SK-N-DZ (cell line): ENCODE measurements around the gene PGP.

Experiments used
- DNase-seq: peaks from one replicate; pipeline ENCODE4 v3.0.0-alpha.2; 2015; ENCODE audit warnings: low spot score

Gene PGP

DNA sequence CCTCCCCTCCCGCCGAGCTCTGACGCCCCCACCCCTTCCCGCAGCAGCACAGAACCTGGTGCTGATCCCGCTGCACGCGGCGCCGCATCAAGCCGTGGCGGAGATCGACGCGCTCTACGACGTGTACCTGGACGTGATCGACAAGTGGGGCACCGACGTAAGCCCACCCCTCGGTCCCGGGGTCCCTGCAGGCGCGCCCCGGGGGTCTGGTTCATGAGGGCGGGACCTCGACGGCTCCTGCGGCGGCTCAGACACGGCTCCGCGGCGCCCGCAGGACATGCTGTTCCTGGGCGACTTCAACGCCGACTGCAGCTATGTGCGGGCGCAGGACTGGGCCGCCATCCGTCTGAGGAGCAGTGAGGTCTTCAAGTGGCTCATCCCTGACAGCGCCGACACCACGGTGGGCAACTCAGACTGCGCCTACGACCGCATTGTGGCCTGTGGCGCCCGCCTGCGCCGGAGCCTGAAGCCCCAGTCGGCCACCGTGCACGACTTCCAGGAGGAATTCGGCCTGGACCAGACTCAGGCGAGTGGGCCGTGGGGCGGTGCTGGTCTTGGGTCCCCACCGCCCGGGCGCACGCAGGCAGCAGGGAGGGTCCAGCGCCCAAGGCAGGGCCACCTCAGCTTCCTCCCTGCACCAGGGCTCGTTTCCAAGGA lies 23.0 kb upstream of the PGP start:
- no peak for DNase-seq

DNA sequence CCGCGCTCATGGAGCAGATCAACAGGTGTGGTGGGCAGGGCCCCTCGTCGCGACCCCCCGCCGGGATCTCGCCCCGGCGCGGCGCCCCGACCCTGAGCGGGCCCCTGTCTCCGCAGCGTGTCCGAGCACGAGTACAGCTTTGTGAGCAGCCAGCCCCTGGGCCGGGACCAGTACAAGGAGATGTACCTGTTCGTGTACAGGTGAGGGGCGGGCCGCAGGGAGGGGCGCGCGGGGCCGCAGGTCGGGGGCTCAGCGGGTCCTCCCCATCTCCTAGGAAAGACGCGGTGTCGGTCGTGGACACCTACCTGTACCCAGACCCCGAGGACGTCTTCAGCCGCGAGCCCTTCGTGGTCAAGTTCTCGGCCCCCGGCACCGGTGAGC lies 22.5 kb upstream of the PGP start:
- no peak for DNase-seq

DNA sequence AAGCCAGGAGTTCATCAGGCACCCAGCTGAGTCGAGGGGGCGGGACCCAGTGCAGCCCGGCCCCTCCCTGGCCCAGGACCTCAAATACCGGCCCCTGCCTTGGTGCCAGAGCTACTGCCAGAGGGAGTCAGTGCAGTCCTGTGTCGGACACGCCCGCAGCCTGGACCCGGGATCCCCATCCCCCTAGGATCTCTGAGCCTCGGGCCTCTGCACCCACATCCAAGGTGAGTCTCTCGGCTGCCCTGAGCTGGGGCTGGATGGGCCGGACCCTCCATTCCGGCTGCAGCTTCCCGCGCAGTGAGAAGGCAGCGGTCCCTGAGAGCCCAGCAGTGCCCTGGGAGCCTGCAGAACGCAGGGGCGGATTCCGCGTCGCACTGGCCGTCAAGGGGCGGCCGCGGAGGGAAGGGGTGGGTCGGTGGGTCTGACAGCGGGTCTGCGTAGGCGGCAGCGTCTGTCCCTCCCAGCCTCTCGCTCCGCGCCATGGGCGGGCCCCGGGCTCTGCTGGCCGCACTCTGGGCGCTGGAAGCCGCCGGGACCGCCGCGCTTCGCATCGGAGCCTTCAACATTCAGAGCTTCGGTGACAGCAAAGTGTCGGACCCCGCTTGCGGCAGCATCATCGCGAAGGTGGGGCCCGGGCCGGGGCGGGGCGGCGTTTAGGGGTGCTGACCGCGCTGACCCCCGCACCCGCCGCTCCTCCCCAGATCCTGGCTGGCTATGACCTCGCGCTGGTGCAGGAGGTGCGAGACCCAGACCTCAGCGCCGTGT lies 21.9 kb upstream of the PGP start, which contains the start of gene DNASE1L2:
DNASE1L2 (plus strand) TSS at position 108 of the 765 bp plus-strand sequence; CDS start at position 481, 373 bp downstream.
- no peak for DNase-seq

DNA sequence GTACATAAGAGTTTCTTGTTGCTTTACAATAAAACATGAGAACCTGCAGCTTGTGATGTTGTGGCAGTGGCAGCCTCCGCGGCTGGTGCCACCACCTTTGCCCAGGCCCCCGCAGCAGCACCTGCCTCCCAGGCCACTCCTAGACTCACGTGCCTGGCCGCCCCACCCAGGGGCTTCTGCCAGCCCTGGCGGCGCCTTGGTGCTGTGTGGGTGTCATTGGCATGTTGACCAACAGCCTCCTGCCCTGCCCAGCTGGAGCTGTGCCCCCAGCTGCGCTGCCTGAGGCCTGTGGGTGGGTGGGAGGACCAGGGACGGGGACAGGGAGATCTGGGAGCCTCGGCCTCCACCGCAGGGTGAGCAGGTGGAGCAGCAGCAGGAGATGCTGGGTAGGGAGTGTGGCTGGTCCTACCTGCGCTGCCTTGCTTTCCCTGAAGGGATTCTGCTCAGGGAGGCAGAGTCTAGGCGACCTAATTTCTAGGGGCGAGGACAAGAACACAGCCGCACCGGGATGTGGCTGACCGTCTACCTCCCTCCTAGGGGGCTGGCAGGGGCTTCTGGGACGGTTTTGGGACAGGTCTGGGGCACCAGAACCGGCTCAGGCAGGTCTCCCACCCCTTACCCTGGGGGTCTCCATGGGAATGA lies 21.2 kb upstream of the PGP start:
- no peak for DNase-seq

DNA sequence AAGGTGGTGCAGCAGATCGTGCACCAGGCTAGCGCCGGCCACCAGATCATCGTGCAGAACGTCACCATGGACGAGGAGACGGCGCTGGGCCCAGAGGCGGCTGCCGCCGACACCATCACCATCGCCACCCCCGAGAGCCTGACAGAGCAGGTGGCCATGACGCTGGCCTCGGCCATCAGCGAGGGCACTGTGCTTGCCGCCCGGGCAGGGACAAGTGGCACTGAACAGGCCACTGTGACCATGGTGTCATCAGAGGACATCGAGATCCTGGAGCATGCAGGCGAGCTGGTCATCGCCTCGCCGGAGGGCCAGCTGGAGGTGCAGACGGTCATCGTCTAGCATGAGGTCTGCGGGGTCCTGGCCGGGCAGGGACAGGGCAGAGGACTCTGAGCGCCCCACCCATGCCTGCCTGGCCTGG lies 20.6 kb upstream of the PGP start:
- no peak for DNase-seq

DNA sequence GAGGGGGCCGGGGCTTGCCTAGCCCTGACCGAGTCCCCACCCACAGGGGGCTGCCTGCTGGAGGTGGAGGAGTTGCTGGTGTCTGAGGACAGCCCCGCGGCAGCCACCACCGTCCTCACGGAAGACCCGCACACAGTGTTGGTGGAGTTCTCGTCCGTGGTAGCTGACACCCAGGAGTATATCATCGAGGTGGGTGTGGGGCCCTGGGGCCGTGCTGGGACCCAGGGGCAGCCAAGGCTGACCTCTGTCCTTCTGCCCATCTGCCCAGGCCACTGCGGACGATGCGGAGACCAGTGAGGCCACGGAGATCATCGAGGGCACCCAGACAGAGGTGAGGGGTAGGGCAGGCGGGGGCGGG lies 20.2 kb upstream of the PGP start:
- DNase-seq: no peak

DNA sequence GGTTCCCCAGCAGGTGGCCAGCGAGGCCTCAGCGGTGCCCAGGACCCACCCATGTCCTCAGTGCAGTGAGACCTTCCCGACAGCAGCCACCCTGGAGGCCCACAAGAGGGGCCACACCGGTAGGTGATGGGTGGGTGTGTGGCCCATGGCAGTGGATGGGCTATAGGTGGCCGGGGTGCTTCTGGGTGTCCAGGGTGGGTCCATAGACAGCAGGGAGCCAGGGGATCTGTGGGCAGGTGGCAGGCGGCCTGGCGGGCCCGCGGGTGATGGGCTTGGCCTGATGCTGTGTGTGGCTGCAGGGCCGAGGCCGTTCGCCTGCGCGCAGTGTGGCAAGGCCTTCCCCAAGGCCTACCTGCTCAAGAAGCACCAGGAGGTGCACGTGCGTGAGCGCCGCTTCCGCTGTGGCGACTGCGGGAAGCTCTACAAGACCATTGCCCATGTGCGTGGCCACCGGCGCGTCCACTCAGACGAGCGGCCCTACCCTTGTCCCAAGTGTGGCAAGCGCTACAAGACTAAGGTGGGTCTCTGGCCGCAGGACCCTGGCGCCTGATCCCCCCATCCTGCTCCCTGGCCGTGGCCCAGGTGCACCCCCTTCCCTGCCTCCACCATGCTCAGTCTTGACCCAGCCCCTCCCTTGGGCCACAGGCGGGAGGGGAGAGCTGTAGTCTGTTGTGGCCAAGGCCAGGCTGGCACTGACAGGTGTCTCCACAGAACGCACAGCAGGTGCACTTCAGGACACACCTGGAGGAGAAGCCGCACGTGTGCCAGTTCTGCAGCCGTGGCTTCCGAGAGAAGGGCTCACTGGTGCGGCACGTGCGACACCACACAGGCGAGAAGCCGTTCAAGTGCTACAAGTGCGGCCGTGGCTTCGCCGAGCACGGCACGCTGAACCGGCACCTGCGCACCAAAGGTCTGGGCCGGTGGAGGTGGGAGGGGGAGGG lies 19.5 kb upstream of the PGP start:
- no peak for DNase-seq

DNA sequence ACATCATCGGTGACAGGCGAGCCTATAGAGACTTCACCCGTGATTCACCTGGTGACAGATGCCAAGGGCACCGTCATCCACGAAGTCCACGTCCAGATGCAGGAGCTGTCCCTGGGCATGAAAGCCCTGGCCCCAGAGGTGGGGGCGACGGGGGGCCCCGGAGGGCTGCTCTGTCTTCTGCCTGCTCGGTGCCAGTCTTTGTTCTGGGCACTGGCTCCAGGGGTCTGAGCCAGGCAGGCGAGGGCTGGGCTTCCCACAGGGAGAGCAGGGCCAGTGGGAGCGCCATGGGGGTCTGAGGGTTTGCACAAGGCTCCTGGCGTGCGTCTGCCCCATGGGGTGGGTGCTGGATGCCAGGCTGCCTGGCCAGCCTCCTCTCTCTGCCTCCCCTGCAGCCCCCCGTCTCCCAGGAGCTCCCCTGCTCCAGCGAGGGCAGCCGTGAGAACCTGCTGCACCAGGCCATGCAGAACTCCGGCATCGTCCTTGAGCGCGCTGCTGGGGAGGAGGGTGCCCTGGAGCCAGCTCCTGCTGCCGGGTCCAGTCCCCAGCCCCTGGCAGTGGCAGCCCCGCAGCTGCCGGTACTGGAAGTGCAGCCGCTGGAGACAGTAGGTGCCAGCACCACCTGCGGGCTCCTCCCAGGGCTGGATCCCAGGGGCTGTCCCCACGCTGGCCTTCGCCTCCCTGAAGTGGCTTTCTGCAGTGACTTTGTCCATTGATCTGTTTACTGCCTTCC lies 18.6 kb upstream of the PGP start:
- DNase-seq: no peak

DNA sequence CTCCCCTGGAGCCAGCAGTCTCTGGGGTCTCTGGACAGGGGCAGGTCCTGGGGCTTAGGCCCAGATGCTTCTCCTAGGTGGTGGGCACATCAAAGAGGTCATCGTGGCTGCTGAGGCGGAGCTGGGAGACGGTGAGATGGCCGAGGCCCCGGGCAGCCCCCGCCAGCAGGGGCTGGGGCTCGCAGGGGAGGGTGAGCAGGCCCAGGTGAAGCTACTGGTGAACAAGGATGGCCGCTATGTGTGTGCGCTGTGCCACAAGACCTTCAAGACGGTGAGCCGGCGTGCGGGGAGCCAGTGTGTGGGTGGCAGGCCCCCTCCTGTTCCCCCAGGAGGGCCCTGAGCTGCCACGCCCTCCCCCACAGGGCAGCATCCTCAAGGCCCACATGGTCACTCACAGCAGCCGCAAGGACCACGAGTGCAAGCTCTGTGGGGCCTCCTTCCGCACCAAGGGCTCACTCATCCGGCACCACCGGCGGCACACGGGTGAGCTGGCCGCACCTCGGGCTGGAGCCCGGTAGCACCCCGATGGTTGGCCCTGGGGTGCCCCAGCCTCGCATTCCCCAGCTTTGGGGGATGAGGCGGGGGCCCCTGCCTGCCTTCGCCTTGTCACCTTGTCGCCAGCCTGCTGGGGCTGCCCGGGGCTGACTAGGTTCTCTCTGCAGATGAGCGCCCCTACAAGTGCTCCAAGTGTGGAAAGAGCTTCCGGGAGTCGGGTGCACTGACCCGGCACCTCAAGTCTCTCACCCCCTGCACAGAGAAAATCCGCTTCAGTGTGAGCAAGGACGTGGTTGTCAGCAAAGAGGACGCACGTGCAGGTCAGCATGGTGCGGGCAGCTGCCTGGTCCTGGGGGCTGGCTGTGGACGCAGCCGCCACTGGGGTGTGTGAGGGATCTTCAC lies 17.7 kb upstream of the PGP start:
- no peak for DNase-seq

DNA sequence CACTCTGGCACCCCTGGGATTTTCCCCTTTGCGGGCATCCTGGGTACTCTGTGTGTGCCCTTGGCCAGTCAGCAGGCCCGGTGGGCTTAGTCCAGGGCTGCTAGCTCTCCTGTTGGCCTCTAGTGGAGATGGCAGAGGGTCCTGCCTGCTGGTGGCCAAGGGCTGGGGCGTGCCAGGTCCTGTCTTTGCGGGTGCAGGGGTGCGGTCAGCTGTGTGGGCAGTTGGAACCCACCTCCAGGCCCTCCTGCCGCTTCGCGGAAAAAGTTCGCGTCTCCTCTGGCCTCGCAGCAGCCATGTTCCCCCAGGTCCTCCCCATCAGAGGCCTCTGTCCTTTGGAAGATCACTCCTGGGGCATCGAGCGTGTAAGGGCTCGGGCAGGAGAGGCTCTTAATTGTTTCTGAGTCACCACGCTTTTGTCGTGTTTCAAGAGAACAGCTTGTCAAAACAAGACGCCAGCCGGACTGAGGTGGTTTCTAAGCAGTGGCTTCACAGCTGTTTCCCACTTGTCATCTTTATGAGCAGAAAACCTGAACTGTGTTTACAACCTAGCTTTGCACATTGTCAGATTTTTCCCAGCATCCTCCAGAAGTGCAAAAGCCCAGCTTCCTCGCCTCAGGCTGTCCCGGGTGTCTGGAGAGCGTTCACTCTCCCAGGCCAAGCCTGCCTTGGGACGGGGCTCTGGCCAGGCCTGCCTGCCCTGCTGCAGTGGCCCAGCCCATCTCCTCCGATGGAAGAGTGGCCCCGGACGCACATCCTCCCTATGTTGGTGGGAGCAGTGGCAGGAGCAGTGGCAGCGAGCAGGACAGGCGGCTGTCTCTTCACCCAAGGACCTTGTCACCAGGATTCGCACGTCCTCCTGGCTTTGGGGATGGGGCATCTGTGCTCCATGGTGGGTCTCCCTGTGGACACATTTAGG lies 16.6 kb upstream of the PGP start:
- no peak for DNase-seq

DNA sequence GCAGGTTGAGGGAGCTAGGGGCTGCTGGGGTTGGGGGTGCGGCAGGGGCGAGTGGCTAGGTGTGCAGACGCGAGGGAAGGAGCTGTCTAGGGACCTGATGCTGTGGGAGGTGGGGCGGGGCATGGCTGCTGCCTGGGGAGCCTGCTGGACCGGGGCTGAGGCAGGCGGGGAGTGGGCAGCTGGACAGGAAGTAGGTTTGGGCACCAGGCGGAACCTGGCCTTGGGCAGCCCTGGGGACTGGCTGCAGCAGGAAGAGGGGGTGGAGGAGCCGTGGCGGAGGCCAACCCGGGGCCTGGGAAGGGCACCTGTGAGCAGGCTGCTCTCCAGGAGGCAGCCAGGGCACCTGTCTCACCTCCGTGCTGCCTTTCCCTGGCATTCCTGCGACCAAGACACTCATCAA lies 15.7 kb upstream of the PGP start:
- DNase-seq: no peak

DNA sequence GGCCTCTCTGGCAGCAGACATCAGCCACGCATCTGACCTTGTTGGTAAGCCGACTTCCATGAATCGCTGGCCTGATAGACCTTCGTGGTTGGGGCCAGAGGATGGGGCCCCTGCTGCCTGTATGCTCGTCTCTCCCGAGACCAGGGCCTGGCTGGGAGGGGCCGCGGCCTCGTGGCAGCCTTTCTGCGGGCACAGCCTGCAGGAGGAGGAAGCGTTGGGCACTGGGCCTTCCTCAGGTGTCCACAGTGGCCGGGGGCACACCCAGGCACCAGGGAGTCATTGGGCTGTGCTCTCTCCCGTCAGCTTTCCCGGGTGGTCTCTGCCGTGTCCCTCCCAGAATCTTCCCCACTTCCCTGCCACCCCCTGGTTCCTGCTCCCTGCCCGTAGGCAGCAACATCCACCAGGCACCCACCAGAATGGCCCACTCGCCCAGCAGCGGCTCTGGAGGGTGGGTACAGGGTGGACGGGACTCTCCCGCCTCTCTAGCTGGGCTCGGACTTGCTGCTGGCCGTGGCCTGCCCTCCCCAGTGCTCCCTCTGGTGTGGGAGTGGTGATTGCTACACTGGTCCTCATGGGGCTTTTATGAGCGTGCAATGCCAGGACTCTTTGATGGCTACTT lies 15.1 kb upstream of the PGP start:
- no peak for DNase-seq

DNA sequence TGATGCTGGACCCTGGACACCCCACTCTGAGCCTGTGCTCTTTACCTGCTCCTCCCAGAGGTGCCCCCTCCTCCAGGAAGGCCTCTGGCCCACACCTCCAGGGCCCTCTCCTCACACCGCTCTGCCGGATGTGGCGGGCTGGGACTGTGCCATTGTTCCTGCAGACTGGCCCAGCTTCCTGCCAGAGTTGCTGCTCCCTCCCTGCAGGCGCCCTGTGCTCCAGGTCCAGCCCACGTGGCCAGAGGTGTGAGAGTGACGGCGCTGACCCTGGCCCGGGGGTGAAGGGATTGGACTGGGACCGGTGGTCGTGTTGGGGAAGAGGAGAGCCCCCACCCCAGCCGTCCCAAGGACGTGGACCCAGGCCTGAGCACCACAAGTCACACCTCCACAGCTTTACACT lies 14.5 kb upstream of the PGP start:
- DNase-seq: no peak

DNA sequence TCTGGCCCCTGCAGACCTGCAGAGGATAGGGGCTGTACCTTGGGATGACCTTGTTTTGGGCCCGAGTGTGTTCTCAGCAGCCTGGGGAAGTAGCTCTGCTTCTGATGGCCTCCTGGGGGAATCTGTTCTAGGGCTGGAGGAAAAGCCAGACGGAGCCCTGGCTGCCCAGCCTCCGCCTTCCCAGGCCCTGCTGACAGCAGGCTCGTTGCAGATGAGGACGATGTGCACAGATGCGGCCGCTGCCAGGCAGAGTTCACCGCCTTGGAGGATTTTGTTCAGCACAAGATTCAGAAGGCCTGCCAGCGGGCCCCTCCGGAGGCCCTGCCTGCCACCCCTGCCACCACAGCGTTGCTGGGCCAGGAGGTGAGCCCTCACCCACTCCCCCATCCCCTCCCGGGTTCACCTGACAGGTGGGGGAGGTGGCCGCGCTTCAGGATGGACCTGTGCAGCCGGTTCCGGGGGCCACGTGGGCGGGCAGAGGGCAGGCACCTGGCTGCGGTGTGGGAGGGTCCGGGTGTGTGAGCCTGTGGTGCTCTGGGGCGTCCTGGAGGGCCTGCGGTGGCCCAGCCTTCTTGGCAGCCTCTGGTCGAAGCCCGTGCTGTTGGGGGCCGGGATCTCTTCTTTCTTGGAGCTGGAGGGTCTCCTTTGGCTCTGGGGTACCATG lies 13.7 kb upstream of the PGP start:
- DNase-seq: no peak

DNA sequence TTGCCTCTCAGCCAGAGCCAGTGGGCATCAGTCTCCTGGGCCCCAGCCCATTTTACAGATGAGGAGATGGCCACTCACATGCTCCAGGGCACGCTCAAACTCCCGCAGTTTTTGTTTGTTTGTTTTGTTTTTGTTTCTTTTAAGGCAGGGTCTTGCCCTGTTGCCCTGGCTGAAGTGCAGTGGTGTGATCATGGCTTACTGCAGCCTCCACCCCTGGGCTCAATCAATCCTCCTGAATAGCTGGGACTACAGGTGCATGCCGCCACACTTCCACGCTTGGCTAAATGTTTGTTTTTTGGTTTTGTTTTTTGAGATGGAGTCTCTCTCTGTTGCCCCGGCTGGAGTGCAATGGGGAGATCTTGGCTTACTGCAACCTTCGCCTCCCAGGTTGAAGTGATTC lies 12.3 kb upstream of the PGP start:
- no peak for DNase-seq

DNA sequence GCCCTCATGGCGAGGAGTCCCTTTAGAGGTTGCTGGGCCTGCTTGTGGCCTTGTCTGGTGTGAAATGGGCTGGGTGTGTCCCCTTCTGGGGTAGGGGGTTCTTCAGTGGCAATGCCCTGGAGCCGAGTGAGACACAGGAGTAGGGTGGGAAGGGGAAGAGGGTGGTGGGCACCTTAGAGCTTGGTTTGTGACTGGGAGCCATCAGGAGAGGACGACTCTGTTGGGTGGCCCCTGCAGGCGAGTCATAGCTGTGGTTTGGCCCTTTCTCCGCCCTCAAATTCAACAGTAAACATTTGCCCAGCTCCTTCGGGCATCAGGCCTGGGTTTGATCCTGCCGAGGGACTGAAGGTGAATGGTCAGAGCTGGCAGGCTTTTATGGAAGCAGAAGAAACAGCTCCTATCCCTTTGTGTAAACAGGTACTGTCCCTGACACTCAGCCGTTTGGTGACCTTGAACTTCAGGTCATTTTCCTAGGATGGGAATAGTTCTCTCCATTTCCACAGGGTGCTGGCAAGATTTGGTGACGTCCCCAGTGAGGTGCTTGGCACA lies 11.7 kb upstream of the PGP start:
- DNase-seq: no peak

DNA sequence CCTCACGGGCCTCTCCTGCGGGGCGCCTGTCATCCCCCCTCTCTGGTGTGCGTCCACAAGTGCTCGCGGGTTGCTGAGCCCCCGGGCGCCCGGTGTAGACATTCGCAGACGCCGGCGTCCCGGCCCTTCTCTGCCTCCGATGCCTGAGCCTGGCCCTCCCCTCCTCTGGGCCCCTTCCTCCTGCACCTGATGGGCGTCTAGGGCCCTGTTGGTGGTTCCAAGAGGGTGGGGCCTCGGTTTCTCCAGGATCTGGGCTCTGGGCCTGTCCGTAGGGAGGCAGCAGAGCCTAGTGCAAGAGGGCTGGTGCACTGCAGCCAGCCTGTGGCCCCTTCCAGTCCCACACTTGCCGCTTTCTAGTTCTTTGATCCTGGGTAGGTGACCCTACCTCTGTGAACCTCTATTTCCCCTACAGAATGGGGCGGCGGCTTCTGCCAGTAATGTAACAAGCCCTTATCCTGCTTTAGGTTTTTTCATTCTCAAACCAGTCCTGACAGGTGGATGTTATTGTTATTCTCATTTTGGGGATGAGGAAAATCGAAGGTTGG lies 9.4 kb upstream of the PGP start:
- peak; percentile 66 for DNase-seq
